Astrocyte (in vitro differentiated cells and primary cell): ENCODE measurements around the gene CXXC4. TPM values are rescaled to one million over a fixed set of nuclear protein-coding genes. Genes with fewer than 3 reads are reported as not detected.

ENCODE experiments used
- DNase-seq: peaks from one replicate; pipeline ENCODE4 v3.0.0-alpha.2; 2010; ENCODE audit warnings: low read depth
- FAIRE-seq: peaks from 2 replicates; lab custom pipeline; 2011; peaks lifted over from hg19 to GRCh38; lab: Jason Lieb, UNC
- H2AFZ ChIP-seq: 2 replicates; pipeline ENCODE4 v1.6.0; 2012; ENCODE audit warnings: low read depth, low read length, inconsistent platforms
- H3K27ac ChIP-seq: 2 replicates; pipeline ENCODE4 v1.5.1; 2011; ENCODE audit warnings: low read depth, low read length, inconsistent platforms
- H3K27me3 ChIP-seq: 2 replicates; pipeline ENCODE4 v1.6.0; 2011; ENCODE audit warnings: low read length, inconsistent platforms; ENCODE audit not compliant: insufficient read depth
- H3K36me3 ChIP-seq: 2 replicates; pipeline ENCODE4 v1.5.1; 2011; ENCODE audit warnings: low read length, inconsistent platforms; ENCODE audit not compliant: insufficient read depth
- H3K4me1 ChIP-seq: 2 replicates; pipeline ENCODE4 v1.5.1; 2011; ENCODE audit warnings: low read length, inconsistent platforms; ENCODE audit not compliant: insufficient read depth
- H3K4me2 ChIP-seq: 2 replicates; pipeline ENCODE4 v1.6.0; 2012; ENCODE audit warnings: low read length, inconsistent platforms
- H3K4me3 ChIP-seq: 2 replicates; pipeline ENCODE4 v1.5.1; 2011; ENCODE audit warnings: low read depth, mild to moderate bottlenecking, low read length, inconsistent platforms; ENCODE audit not compliant: insufficient read depth
- H3K79me2 ChIP-seq: 2 replicates; pipeline ENCODE4 v1.6.0; 2012; ENCODE audit warnings: mild to moderate bottlenecking, low read length, inconsistent platforms; ENCODE audit not compliant: insufficient read depth
- H3K9ac ChIP-seq: 2 replicates; pipeline ENCODE4 v1.6.0; 2012; ENCODE audit warnings: mild to moderate bottlenecking, low read length, inconsistent platforms
- H3K9me3 ChIP-seq: 2 replicates; pipeline ENCODE4 v1.5.1; 2012; ENCODE audit warnings: low read depth, mild to moderate bottlenecking, low read length, inconsistent platforms; ENCODE audit not compliant: insufficient read depth
- H4K20me1 ChIP-seq: 2 replicates; pipeline ENCODE4 v1.6.0; 2012; ENCODE audit warnings: low read length, inconsistent platforms; ENCODE audit not compliant: insufficient read depth
- H3K27ac Mint-ChIP-seq: one replicate; pipeline ENCODE4 v1.8.0; 2021; ENCODE audit warnings: mild to moderate bottlenecking, mixed read lengths; ENCODE audit not compliant: unreplicated experiment
- H3K27me3 Mint-ChIP-seq: one replicate; pipeline ENCODE4 v1.8.0; 2021; ENCODE audit warnings: low read depth, mixed read lengths; ENCODE audit not compliant: unreplicated experiment
- H3K36me3 Mint-ChIP-seq: one replicate; pipeline ENCODE4 v1.8.0; 2021; ENCODE audit warnings: low read depth, mixed read lengths; ENCODE audit not compliant: unreplicated experiment
- H3K4me1 Mint-ChIP-seq: one replicate; pipeline ENCODE4 v1.8.0; 2021; ENCODE audit warnings: low read depth, mixed read lengths; ENCODE audit not compliant: unreplicated experiment
- H3K4me3 Mint-ChIP-seq: one replicate; pipeline ENCODE4 v1.8.0; 2021; ENCODE audit warnings: mild to moderate bottlenecking, moderate library complexity, mixed read lengths; ENCODE audit not compliant: unreplicated experiment
- H3K9me3 Mint-ChIP-seq: one replicate; pipeline ENCODE4 v1.8.0; 2021; ENCODE audit warnings: mild to moderate bottlenecking, mixed read lengths; ENCODE audit not compliant: unreplicated experiment
- EZH2 ChIP-seq: IDR thresholded peaks from 2 replicates; pipeline ENCODE4 v1.6.1; 2012; ENCODE audit warnings: mild to moderate bottlenecking, low read length, inconsistent platforms; ENCODE audit not compliant: insufficient read depth
- total RNA-seq: library from RNA; stranded (reverse); gene quantifications from 2 replicates; pipeline ENCODE4 v1.2.1, GENCODE V29; 2021
- TF ChIP-seq, protein P1 (sequence below): IDR thresholded peaks from 2 replicates; pipeline ENCODE4 v1.5.1; 2011; ENCODE audit warnings: low read depth, mild to moderate bottlenecking, inconsistent platforms, low read length, moderate library complexity; ENCODE audit not compliant: insufficient read depth

CXXC4 gene
- total RNA-seq, 1 donor from 2014 or later = 10.6 TPM

DNA sequence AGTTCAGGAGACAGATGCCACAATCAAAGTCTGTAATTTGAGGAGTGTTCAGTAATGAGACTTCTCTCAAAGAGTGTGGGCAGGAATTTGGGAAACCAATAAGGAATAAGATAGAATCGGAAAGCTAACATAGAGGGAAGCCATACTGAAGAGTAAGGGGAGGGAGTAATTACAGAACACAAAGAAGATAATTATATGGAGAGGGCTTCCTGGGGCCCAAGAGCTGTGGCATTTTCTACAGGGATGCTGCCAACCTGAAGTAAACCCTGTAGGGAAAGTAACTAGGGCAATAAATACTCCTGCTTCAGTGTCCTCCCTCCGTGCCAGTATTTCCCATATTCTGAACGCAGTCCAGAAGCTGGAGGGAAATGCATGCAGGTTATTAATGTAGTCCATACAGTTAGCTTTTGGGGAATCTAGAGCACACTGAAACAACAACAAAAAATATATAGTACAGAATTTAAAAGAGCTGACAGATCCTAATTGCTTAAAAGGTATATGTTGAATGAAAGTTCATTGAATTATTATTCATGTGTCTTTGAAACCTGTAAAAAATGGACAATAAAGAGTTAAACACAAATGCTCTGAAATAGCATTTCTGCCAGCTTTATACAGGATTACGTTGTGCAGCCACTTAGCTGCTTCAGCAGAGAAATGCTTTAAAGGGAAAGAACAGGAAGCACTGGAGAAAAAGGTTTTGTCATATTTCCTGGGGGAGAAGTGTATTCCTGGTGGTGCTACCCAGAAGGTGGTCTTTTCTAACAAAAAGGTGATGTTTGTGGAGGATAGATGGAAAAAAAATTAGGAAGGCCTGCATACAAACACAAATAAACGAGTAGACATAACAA lies 48.0 kb downstream of the CXXC4 start:
- Histone ChIP-seq H4K20me1 (no peaks in the 10 kb centered on the region), H3K4me2 (peak overlapping the region; percentile 45), H3K9me3 (no peaks in the 10 kb centered on the region), H3K36me3 (no peaks in the 10 kb centered on the region), H3K27ac (no peak overlapping the region), H3K27me3 (no peaks in the 10 kb centered on the region), H3K4me1 (no peaks in the 10 kb centered on the region), H3K4me3 (no peak overlapping the region), H3K79me2 (no peaks in the 10 kb centered on the region), H2AFZ (peak overlapping the region; percentile 42), H3K9ac (peak overlapping the region; percentile 15)
- no peak overlapping the region for H3K4me3 Mint-ChIP-seq
- H3K27ac Mint-ChIP-seq = no peak overlapping the region
- no peaks in the 10 kb centered on the region for H3K36me3 Mint-ChIP-seq
- DNase-seq (no peak), FAIRE-seq (no peak)
- H3K4me1 Mint-ChIP-seq = peaks cover 5% of the 10 kb centered on the region
- H3K27me3 Mint-ChIP-seq = no peaks in the 10 kb centered on the region
- no peaks in the 10 kb centered on the region for H3K9me3 Mint-ChIP-seq
- TF ChIP-seq EZH2 = no peak

DNA sequence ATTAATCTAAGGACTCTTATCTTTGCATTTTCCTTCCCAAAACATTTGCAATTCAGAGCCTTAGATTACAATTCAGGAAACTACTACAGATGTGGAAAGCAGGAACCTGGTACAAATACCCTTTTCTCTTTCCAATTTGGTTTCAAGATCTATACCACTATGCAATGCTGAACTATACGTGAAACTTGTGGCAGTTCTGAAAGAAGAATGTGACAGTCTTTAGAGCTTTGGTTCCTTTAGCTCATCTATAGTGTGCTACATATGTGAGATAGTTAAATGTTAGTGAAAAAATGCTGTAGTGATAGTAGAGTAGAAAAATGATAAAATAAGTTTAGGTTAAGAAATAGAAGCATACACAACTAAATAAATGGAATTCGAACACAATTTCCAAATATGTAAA lies 50.0 kb downstream of the CXXC4 start:
- peaks cover 5% of the 10 kb centered on the region for H3K4me1 Mint-ChIP-seq
- Histone ChIP-seq H3K27ac (no peak overlapping the region), H3K36me3 (no peaks in the 10 kb centered on the region), H4K20me1 (no peaks in the 10 kb centered on the region), H3K4me2 (no peak overlapping the region), H2AFZ (no peak overlapping the region), H3K4me3 (no peak overlapping the region), H3K79me2 (no peaks in the 10 kb centered on the region), H3K9ac (no peak overlapping the region), H3K9me3 (no peaks in the 10 kb centered on the region), H3K27me3 (no peaks in the 10 kb centered on the region), H3K4me1 (no peaks in the 10 kb centered on the region)
- no peak overlapping the region for H3K27ac Mint-ChIP-seq
- no peak for FAIRE-seq
- no peaks in the 10 kb centered on the region for H3K36me3 Mint-ChIP-seq
- no peak for DNase-seq
- no peak overlapping the region for H3K4me3 Mint-ChIP-seq
- peaks cover 2% of the 10 kb centered on the region for H3K9me3 Mint-ChIP-seq
- H3K27me3 Mint-ChIP-seq = no peaks in the 10 kb centered on the region
- TF ChIP-seq, protein P1, sequence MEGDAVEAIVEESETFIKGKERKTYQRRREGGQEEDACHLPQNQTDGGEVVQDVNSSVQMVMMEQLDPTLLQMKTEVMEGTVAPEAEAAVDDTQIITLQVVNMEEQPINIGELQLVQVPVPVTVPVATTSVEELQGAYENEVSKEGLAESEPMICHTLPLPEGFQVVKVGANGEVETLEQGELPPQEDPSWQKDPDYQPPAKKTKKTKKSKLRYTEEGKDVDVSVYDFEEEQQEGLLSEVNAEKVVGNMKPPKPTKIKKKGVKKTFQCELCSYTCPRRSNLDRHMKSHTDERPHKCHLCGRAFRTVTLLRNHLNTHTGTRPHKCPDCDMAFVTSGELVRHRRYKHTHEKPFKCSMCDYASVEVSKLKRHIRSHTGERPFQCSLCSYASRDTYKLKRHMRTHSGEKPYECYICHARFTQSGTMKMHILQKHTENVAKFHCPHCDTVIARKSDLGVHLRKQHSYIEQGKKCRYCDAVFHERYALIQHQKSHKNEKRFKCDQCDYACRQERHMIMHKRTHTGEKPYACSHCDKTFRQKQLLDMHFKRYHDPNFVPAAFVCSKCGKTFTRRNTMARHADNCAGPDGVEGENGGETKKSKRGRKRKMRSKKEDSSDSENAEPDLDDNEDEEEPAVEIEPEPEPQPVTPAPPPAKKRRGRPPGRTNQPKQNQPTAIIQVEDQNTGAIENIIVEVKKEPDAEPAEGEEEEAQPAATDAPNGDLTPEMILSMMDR = no peak
- no peak for TF ChIP-seq EZH2

DNA sequence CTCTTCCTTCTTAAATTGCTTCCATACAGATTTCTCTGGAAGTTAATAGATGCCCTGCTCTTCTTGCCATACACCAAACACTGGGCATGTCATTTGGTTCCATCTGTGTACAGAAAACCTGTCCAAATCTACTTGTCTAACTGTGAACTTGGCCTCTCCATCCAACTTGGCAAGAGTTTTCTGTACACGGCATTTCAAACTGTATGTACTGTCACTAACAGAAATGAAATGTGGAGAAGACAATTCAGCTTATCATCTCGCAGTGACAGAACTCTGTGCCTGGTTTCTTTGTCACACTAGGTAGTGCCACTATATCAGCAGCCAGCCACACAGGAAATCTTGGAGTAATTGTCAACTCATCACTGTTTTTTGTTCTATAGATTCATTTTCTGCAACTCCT lies 58.2 kb downstream of the CXXC4 start:
- Histone ChIP-seq H3K9me3 (no peaks in the 10 kb centered on the region), H3K79me2 (no peaks in the 10 kb centered on the region), H3K4me1 (no peaks in the 10 kb centered on the region), H4K20me1 (no peaks in the 10 kb centered on the region), H3K4me2 (no peak overlapping the region), H3K9ac (no peak overlapping the region), H3K27ac (no peak overlapping the region), H3K27me3 (no peaks in the 10 kb centered on the region), H3K36me3 (no peaks in the 10 kb centered on the region), H2AFZ (no peak overlapping the region), H3K4me3 (no peak overlapping the region)
- Mint-ChIP-seq H3K36me3 (no peaks in the 10 kb centered on the region), H3K4me3 (no peak overlapping the region), H3K9me3 (peaks cover 2% of the 10 kb centered on the region), H3K27ac (no peak overlapping the region), H3K4me1 (no peaks in the 10 kb centered on the region), H3K27me3 (no peaks in the 10 kb centered on the region)
- DNase-seq (no peak), FAIRE-seq (no peak)
- no peak for TF ChIP-seq EZH2
- TF ChIP-seq, protein P1 = no peak
